ENCODE measurements around the gene CD33. TPM values are rescaled to one million over a fixed set of nuclear protein-coding genes. Genes with fewer than 3 reads are reported as not detected.
"Not testable (repeated sequence)": the region's sequence is repeated elsewhere in the genome, so short reads cannot be mapped to it uniquely, and the experiment has no call there.

The CD33 gene
- total RNA-seq, 2 donors from 2014 or later = 3.2 to 11.4 TPM

DNA sequence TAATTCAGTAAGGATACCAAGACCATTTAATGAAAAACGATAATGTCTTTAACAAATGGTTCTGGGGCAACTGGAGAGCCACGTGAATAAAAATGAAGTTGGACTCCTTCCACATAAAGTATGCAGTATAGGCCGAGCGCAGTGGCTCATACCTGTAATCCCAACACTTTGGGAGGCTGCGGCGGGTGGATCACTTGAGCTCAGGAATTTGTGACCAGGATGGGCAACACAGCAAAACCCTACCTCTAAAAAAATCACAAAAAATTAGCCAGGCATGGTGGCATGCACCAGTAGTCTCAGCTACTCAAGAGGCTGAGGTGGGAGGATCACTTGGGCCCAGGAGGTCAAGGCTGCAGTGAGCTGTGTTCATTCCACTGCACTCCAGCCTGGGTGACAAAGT, 20.6 kb upstream of the CD33 start:
- intact Hi-C loops (cut with DNase I) = no loop called here
- DNase-seq (no peak), ATAC-seq (no peak)

DNA sequence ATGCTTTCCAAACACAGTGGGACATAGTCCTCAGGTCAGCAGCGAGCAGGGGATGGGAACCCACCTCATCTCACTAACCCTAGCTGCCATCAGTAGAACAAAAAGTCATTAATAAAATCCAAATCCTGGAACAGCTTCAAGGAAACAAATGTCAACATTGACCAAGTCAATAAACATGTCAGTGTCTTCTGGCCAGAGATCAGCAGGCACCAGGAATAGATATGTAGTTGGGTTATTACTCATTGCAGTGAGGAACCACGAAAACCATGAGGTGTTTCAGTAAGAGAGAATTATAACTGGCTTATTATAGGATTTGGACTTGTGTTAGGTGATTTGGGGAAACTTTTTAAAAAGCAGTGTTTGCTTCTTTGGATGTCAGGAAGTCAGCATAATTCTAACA, 17.1 kb upstream of the CD33 start:
- ATAC-seq = no peak
- intact Hi-C loops (cut with DNase I) = no loop called here
- DNase-seq = no peak

DNA sequence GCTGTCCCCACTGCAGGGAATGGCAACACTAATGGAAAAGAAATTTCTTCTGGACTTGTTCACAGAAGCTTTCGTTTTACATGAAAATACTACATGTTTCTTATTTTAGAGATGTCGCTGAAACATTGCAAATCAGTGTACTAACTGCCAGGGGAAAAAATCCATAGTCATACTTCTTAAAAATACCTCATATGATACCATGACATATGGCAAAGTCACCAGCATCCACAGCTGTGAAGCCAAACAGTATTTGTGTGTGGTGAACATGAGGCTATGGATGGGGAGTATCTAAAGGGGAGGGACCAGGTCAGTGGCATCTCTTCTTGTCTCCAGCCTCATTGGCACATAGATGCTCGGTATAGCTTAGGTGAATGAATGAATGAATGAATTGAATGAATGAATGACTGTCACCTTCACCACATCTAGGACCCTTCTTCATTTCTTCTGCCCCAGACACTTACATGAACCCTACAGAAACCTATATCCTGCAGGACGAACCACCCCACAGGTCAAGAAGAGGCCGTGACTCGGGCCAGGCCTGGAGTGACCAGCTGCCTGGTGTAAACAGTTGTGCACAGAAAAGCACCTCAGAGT, 14.6 kb upstream of the CD33 start:
- intact Hi-C loops (cut with DNase I) = no loop called here
- ATAC-seq (no peak), DNase-seq (no peak)

DNA sequence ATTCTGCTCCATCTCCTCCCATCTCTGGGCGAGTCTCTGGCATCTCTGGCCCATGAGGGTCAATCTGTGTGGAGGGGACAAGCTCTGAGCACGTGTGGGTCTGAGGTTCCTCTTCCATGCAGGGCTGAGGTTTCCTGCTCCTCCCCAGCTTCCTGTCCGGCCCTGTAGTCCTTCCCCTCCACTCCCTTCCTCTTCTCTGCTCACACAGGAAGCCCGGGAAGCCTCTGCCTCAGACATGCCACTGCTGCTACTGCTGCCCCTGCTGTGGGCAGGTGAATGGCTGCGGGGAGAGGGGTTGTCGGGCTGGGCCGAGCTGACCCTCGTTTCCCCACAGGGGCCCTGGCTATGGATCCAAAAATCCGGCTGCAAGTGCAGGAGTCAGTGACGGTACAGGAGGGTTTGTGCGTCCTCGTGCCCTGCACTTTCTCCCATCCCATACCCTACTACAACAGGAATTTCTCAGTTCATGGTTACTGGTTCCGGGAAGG, 14.0 kb upstream of the CD33 start:
- intact Hi-C loops (cut with DNase I); DNase-seq: not testable (repeated sequence)
- ATAC-seq = peak; percentile 74 to 84

DNA sequence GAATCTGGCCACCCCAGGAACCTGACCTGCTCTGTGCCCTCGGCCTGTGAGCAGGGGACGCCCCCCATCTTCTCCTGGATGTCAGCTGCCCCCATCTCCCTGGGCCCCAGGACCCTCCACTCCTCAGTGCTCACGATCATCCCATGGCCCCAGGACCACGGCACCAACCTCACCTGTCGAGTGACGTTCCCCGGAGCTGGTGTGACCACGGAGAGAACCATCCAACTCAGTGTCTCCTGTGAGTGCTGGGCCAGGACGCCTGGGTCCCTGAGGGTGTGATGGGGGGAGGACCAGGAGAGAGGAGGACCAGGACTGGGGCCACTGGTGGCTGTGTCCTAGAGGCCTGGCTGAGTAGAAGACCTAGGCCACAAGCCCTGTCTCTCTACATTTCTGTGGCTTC, 13.0 kb upstream of the CD33 start:
- ATAC-seq (no peak), DNase-seq (no peak)
- intact Hi-C loops (cut with DNase I) = no loop called here

DNA sequence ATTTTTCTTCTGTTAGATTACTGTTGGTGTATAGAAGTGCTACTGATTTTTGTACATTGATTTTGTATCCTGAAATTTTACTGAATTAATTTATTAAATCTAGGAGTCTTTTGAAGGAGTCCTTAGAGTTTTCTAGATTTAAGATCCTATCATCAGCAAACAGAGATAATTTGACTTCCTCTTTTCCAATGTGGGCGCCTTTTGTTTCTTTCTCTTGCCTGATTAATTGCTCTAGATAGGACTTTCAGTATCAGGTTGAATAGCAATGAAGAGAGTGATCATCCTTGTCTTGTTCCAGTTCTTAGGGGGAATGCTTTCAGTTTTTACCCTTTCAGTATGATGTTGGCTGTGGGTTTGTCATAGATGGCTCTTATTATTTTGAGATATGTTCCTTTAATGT, 5.6 kb upstream of the CD33 start:
- DNase-seq (no peak), ATAC-seq (no peak)
- intact Hi-C loops (cut with DNase I) = no loop called here

DNA sequence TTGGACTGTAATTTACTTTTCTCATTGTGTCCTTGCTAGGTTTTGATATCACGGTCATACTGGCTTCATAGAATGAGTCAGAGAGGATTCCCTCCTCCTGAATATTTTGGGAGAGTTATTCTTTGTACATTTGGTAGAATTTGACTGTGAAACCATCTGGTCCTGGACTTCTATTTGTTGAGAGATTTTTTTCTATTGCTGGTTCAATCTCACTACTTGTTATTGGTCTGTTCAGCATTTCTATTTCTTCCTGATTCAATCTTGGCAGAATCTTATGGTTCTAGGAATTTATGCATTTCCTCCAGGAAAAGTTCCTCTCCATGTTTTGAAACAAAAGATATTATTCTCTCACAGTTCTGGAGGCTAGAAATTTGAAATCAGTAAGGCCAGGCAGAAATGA, 4.9 kb upstream of the CD33 start:
- no peak for DNase-seq
- intact Hi-C loops (cut with DNase I) = no loop called here
- ATAC-seq = no peak

DNA sequence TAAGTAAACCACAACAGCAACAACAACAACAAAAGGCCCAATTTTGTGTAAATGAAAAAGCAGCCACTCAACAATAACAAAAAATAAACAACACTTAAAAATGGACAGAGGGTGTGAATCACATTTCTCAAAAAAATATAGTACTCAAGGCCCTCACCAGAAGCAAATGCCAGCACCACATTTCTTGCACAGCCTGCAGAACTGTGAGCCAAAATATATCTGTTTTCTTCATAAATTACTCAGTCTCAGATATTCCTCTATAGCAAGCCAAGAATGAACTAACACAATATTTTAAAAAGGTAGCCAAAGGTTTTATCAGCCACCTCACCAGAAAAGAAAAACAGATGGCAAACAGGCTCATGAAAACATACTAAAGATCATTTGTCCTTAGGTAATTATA, 3.9 kb upstream of the CD33 start:
- ATAC-seq = no peak
- intact Hi-C loops (cut with DNase I) = no loop called here
- no peak for DNase-seq

DNA sequence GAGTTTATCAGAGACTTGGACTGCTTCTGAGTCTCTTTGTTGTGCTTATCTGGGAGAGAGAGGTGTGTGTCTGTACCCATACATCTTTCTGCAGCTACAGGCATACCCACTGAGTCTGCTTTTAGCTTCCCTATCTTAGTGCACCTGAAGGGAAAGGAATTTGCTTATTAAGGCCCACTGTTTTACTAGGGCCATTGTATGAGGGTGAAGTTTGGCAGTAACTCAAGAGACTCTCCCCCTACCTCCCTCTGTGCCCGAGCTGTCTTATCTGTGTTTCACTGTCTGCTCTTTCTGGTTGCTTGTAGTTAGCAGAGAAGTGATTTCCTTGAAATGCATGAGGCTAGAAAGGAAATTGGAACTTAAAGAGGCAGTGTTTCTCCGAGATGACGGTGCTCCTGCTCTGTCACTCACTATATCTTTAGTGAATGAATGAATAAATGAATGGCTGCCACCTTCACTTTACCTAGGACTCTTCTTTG, 678 bp upstream of the CD33 start:
- DNase-seq = no peak
- intact Hi-C loops (cut with DNase I) = no loop called here
- ATAC-seq = no peak

DNA sequence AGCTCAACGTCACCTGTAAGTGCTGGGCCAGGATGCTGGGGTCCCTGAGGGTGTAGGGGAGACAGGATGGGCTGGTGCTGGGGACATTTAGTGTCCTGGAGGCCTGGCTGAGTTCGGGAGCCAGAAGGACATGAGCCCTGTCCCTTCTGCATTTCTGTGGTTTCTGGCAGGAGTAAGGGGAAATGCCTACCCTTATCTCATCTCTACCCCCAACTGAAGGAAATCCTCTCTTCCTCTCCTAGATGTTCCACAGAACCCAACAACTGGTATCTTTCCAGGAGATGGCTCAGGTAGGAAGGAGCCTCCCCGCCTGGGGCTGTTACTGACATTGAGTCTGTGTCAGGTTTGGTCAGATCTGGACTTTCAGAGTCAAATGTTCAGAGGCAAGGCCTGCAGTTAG, 1.2 kb downstream of the CD33 start:
- intact Hi-C loops (cut with DNase I) = no loop called here
- ATAC-seq = no peak
- no peak for DNase-seq

DNA sequence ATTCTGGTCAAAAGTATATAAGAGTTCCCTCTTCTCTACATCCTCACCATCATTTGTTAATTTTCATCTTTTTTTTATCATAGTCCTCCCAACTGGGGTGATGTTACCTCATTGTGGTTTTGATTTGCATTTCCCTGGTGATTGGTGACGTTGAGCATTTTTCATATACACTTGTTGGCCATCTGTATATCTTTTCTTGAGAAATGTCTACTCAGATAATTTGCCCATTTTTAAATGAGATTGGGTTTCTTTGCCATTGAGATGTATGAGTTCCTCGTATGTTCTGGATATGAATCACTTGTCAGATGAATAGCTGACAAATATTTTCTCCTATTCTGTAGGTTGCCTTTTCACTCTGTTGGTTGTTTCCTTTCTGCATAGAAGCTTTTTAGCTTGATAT, 2.4 kb downstream of the CD33 start:
- no peak for DNase-seq
- intact Hi-C loops (cut with DNase I) = no loop called here

DNA sequence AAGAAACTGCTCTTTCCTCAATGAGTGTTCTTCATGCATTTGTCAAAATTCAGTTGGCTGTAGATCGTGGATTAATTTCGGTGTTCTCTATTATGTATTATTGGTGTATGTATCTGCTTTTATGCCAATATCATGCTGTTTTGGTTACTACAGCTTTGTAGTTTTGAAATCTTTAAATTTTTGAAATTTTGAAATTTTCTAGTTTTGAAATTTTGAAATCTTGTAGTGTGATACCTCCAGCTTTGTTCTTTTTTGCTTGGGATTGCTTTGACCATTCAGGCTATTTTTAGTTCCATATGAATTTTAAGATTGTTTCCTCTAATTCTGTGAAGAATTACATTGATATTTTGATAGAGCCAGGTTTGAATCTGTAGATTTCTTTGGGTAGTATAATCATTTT, 3.1 kb downstream of the CD33 start:
- intact Hi-C loops (cut with DNase I) = no loop called here
- ATAC-seq = no peak
- DNase-seq = no peak

More for the DNA sequence above, 2.4 kb downstream of the CD33 start:
- ATAC-seq = no peak

DNA sequence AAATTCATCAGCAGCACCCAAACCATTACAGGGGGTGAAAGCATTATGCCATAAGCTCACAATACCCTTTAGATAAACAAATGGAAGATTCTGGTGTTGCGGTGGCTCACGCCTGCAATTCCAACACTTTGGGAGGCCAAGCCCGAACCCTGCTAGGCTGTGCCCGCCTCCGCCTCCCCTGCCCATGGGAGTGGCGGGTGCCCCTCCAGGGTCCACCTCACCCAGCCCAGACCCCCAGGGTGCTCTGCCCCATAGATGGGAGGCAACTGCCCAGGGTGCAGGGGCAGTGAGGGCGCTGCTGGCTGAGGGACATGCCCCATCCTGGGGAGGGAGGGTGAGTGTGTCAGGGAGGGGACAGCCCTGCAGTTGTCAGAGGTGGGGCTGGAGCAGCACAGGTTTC, 16.0 kb downstream of the CD33 start:
- intact Hi-C loops (cut with DNase I) = no loop called here
- DNase-seq (no peak), ATAC-seq (no peak)

DNA sequence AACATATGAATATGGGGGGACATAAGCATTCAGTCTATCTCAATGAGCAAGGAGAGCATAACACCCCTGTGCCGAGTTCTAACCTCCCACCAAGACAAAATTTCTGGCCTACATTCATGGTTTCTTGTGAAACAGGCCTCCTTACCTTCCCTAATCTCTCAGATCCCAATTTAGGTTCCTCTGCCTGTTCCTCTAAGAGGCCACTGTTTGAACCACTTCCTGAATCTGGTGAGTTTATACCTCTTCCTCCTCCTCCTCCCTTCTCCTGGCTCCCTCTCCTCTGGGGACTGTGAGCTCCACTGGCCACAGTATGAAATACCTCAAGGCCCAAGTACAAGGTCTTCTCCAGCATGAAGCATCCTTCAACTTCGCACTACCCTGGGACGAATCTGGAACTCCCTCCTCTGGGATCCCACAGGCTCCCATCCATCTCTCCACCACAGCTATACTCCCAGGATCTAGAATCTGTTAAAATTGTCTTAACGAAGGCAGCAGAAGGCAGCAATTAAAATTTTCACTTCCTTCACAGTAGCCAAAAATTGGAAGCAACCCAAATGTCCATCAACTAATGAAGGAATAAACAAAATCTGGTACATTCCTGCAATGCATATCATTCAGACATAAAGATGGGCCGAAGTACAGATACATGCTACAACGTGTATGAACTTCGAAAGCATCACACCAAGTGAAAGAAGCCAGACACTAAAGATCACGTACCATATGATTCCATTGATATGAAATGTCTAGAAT, 18.2 kb downstream of the CD33 start:
- intact Hi-C loops (cut with DNase I) = no loop called here

DNA sequence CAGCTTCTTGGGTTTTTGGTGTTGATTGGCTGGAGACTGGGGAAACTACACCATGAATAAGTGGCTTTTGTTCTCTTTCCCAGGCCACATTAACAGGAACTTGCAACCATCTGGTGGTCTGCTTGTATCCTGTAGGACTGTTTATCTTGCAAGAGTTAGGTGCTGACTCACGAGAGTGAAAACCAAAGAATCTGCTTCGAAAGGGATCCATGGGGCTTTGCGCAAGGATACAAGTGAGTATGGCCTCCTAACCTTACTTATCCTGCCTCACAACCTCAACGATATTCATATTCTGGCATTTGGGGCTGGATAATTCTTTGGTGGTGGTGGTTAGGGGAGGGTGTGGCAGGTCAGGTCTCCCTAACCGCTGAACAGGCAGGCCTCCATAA, 21.3 kb downstream of the CD33 start:
- intact Hi-C loops (cut with DNase I) = no loop called here
- ATAC-seq (peak in 1 of 2 donors; percentile 50), DNase-seq (no peak)

More for the DNA sequence above, 18.2 kb downstream of the CD33 start:
- ATAC-seq (no peak), DNase-seq (no peak)

DNA sequence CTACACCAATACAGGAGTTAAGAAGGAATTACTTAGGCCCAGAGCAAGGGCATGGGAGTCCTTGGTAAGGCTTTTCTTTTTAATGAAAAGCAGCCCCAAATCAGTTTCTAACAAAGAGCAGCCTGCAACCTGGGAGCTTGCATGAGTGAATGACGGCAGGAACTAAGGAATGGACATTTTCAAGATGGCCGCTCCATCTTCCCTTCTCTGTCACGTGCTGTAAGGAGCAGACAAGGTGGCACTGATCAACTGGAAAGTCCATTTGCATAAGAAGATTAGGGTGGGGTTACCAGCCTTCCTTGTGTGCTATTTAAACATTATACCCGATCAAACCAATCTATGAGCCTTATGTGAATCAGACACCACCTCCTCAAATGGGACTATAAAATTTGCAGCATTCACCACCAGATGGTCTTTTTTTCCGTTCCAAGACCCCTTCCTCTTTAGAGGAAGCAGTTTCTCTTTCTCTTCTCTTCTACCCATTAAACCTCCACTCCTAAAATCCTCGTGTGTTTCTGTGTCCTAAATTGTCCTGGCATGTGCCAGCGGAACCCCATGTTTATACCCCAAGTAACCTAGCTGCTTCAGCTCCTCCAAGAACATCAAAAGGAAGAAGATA, 23.2 kb downstream of the CD33 start:
- DNase-seq (no peak), ATAC-seq (no peak)
- intact Hi-C loops (cut with DNase I) = no loop called here

DNA sequence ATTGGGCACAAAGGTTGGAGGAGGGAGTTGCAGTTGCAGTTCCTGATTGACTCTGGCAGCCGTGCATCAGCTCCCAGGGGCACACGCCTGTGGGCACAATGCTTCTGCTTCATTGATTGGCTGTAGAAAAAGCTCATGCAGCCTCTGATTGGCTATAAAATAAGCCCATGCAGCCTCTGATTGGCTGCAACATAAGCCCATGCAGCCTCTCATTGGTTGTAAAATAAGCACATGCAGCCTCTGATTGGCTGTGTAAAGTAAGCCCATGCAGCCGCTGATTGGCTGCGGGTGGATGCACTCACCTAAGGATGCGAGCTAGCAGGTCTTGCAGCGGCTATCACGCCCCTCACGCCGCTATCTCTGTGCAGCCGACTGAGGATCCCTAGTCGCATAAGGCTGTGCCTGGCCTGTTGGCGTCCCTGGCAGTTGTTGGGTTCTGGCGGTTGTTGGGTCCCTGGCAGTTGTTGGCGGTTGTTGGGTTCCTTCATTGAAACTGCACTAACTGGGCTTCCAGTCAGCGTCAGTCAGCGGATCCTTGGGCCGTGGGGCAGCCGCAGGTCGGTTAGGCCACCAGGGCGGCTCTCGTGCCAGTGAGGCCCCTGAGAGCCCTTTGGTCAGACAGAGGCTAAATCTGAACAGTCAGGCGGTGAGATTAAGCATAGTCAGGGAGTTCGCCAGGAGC, 26.0 kb downstream of the CD33 start, which contains the start of gene SIGLECL1:
Gene SIGLECL1 (plus strand): TSS at position 295 of the 682 bp plus-strand sequence. CDS start 12,993 bp downstream, outside the sequence.
- DNase-seq (no peak), ATAC-seq (no peak)
- intact Hi-C loops (cut with DNase I) = no loop called here

DNA sequence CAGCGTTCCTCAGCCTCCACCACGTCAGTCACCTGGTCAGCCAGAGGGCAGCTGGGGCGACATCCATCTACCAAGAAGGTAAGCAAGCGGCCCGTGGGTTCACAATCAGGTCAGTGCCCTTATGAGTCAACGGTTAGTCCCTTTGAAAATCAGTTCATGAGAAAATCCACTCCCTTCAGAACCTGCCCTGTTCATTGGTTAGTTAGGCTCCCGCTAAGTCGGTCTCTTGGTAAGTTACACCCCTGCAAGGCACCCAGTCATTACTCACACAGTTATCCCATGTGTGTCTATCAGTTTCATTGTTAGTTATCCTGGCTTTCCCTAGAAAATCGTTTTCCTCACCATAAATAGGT, 26.6 kb downstream of the CD33 start:
- intact Hi-C loops (cut with DNase I) = no loop called here
- ATAC-seq = no peak
- DNase-seq = no peak

DNA sequence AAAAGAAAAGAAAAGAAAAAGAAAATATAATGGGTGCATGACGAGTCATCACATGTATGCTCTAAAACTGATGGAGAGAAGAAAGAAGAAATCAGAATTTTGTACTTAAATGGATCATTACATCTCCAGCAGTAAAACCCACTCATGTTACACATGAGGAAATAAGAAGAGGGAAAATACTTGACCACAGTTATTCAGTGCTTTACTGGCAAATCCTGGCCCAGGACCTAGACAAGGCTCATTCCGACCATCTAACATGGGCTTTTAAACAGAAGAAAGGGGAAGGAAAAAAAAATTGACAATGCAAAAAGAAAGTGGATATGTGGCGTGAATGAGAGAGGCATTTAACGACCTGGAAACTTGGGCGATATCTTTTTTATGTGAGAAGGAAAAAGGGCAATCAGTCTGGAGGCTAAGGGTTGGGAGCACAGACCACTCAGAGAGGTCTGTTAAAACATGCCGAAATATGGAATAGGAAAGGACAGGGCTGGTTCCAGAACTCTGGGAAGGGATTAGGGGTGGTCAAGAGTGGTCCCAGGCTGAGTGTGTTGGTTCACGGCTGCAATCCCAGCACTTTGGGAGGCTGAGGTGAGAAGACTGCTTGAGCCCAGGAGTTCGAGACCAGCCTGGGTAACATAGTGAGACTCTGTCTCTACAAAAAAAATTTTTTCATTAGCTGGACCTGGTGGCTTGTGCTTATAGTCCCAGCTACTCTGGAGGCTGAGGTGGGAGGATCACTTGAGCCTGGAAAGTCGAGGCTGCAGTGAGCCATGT, 27.6 kb downstream of the CD33 start:
- DNase-seq = no peak
- ATAC-seq = no peak
- intact Hi-C loops (cut with DNase I) = no loop called here

Measured in left cardiac atrium (tissue), 4 donors.